HCT116 (cell line): Measurements from ENCODE around the gene DGCR6. TPM values are rescaled to one million over a fixed set of nuclear protein-coding genes. Genes with fewer than 3 reads are reported as not detected.
"Not testable (repeated sequence)": the region's sequence is repeated elsewhere in the genome, so short reads cannot be mapped to it uniquely, and the experiment has no call there.

ENCODE experiments used
- ATAC-seq: fragments of 200-7000 bp; cut with Tn5 transposase; 2 replicates; pipeline ENCODE4 v1.9.1; 2020; ENCODE audit warnings: mild to moderate bottlenecking, moderate library complexity
- BruUV-seq: library from RNA; stranded (reverse); fragments of 400-500 nt; replicated peaks from 2 replicates; lab custom pipeline; 2021; lab: Mats Ljungman, UMichigan
- CTCF ChIA-PET: fragments of 300-600 bp; sonication (Branson Sonifier 250); formaldehyde crosslinking; loops from one replicate; lab custom pipeline; 2021; ENCODE audit warnings: antibody characterized with exemption; lab: Charles Lee
- POLR2A ChIA-PET: fragments of 300-600, 350-600 bp; sonication (Branson Sonifier 250); formaldehyde crosslinking; loops from one replicate; lab custom pipeline; 2021; ENCODE audit warnings: antibody characterized with exemption; lab: Charles Lee
- RAD21 ChIA-PET, 2 experiments: fragments of 300-600 bp; sonication (Branson Sonifier 250); formaldehyde crosslinking; loops; one replicate each; lab custom pipeline; 2023; ENCODE audit warnings: low total read pairs in 2 of 2; ENCODE audit not compliant: uncharacterized antibody in 2 of 2, unreplicated experiment in 2 of 2, low non-redundant PET in 1 of 2; lab: Charles Lee
- DNase-seq: peaks from one replicate; pipeline ENCODE4 v3.0.0-alpha.2; 2010; ENCODE audit warnings: low read depth, low spot score
- H2AFZ ChIP-seq: fragments of 200-600 bp; shearing (Covaris generic), sonication (generic); 2 replicates; pipeline ENCODE4 v1.6.1; 2017; ENCODE audit warnings: low read depth, mixed run types, mixed read lengths, antibody characterized with exemption, low read length; ENCODE audit not compliant: poor library complexity, severe bottlenecking
- H3K27ac ChIP-seq: 2 replicates; pipeline ENCODE4 v1.5.1; 2012; ENCODE audit warnings: low read depth, low read length
- H3K27me3 ChIP-seq: fragments of 200-600 bp; sonication (generic); 2 replicates; pipeline ENCODE4 v1.6.1; 2016; ENCODE audit warnings: mixed run types, low read length, mixed read lengths; ENCODE audit not compliant: insufficient read depth
- H3K36me3 ChIP-seq, 2 experiments: fragments of 200-500 bp in 1 of 2; fragments of 200-600 bp in 1 of 2; sonication (Bioruptor generic) in 1 of 2; sonication (generic) in 1 of 2; 2 replicates each; pipeline versions ENCODE4 v1.5.1 to v1.6.1; 2014 to 2016; ENCODE audit warnings: low read length in 2 of 2, inconsistent platforms in 1 of 2, mixed read lengths in 1 of 2, mixed run types in 1 of 2; ENCODE audit not compliant: insufficient read depth in 2 of 2, control insufficient read depth in 1 of 2
- H3K4me1 ChIP-seq, 2 experiments: fragments of 200-600 bp in 1 of 2; sonication (generic) in 1 of 2; 2 replicates each; pipeline versions ENCODE4 v1.5.1 to v1.6.1; 2012 to 2017; ENCODE audit warnings: low read length in 2 of 2, inconsistent platforms in 1 of 2, mild to moderate bottlenecking in 1 of 2, mixed read lengths in 1 of 2, mixed run types in 1 of 2, moderate library complexity in 1 of 2; ENCODE audit not compliant: insufficient read depth in 2 of 2, control insufficient read depth in 1 of 2
- H3K4me2 ChIP-seq: fragments of 200-600 bp; sonication (generic); 2 replicates; pipeline ENCODE4 v1.6.1; 2017; ENCODE audit warnings: mixed run types, low read length, mixed read lengths
- H3K4me3 ChIP-seq, 2 experiments: fragments of 200-600 bp in 1 of 2; sonication (generic) in 1 of 2; replicated peaks in 1 of 2; 2 replicates each; pipeline ENCODE4 v1.5.1; 2011 to 2016; ENCODE audit warnings: low read length in 2 of 2, control low read depth in 1 of 2, low read depth in 1 of 2, mild to moderate bottlenecking in 1 of 2, mixed read lengths in 1 of 2, mixed run types in 1 of 2
- H3K79me2 ChIP-seq: fragments of 200-600 bp; sonication (generic); 2 replicates; pipeline ENCODE4 v1.6.1; 2017; ENCODE audit warnings: mild to moderate bottlenecking, mixed run types, low read length, moderate library complexity, mixed read lengths; ENCODE audit not compliant: insufficient read depth
- H3K9ac ChIP-seq: fragments of 200-600 bp; sonication (generic); 2 replicates; pipeline ENCODE4 v1.6.1; 2016; ENCODE audit warnings: low read length, mixed read lengths
- H3K9me2 ChIP-seq: fragments of 200-600 bp; sonication (generic), shearing (Covaris generic); 2 replicates; pipeline ENCODE4 v1.6.1; 2017; ENCODE audit warnings: mixed run types, mild to moderate bottlenecking, moderate library complexity; ENCODE audit not compliant: insufficient read depth
- H3K9me3 ChIP-seq, 2 experiments: fragments of 200-500 bp in 1 of 2; fragments of 200-600 bp in 1 of 2; sonication (Bioruptor generic) in 1 of 2; sonication (generic) in 1 of 2; 2 replicates each; pipeline ENCODE4 v1.6.1; 2014 to 2017; ENCODE audit warnings: low read length in 2 of 2, mixed read lengths in 2 of 2, inconsistent platforms in 1 of 2, low read depth in 1 of 2, mild to moderate bottlenecking in 1 of 2, mixed run types in 1 of 2, moderate library complexity in 1 of 2; ENCODE audit not compliant: control insufficient read depth in 1 of 2, insufficient read depth in 1 of 2
- H4K20me1 ChIP-seq: fragments of 200-600 bp; sonication (generic), shearing (Covaris generic); 2 replicates; pipeline ENCODE4 v1.6.1; 2017; ENCODE audit warnings: mixed run types, mild to moderate bottlenecking, moderate library complexity; ENCODE audit not compliant: insufficient read depth
- intact Hi-C: fragments of 100-400 bp; cut with micrococcal nuclease; formaldehyde crosslinking; loops from 2 replicates; pipeline ENCODE4 v1.10.0; 2022
- total RNA-seq: library from RNA; stranded (reverse); gene quantifications from one replicate; pipeline ENCODE4 v1.2.1, GENCODE V29; 2021; ENCODE audit not compliant: unreplicated experiment

The DGCR6 gene
- total RNA-seq, 1 experiment from 2014 or later = 4.6 TPM

DNA sequence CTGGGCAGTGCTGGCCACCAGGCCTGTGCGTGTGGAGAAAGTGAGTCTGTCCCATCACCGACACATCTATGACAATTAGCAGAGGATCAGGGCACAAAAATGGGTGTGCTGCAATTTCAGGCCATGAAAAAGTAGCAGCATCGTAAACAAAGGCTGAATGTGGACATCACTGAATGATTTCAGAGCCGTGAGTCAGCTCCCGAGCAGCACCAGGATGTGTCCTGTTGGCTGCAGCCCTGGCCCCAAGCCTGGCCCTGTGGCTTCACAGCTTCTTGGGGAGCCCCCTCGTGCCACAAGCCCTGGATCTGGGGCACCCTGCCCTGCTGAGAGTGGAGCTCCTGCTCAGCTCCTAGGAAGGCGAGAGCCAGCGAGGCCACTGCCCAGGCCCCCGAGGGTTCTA lies 9.4 kb downstream of the DGCR6 start:
- H4K20me1 ChIP-seq, H3K9ac ChIP-seq, H3K4me1 ChIP-seq, H3K27ac ChIP-seq, H3K9me2 ChIP-seq, H3K36me3 ChIP-seq, RAD21 ChIA-PET, H3K79me2 ChIP-seq, BruUV-seq, ATAC-seq, H3K9me3 ChIP-seq, H3K27me3 ChIP-seq, H2AFZ ChIP-seq, intact Hi-C loops, DNase-seq, CTCF ChIA-PET, H3K4me2 ChIP-seq, POLR2A ChIA-PET, H3K4me3 ChIP-seq: not testable (repeated sequence)

DNA sequence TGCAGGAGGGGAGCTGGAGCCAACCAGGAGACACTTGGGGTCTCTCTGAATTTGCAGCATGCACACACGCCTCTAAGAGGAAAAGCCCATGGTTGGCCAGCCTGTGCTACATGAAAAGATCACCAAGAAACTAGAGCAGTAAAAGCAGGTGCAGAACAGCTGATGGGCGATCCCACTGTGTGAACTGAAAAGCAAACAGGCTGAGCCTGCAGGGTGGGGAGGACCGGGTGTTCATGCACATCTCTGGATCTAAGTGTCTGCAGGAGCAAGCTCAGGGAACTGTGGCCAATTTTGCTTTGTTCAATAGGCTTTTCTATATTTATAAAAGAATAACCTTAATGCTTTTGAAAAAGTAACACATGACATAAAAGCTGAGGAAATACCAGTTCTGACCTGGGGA lies 11.7 kb downstream of the DGCR6 start:
- H3K4me2 ChIP-seq, H3K79me2 ChIP-seq, H2AFZ ChIP-seq, intact Hi-C loops, RAD21 ChIA-PET, H3K9ac ChIP-seq, BruUV-seq, ATAC-seq, H3K9me2 ChIP-seq, H3K36me3 ChIP-seq, H4K20me1 ChIP-seq, CTCF ChIA-PET, H3K4me1 ChIP-seq, H3K27ac ChIP-seq, DNase-seq, POLR2A ChIA-PET, H3K4me3 ChIP-seq, H3K27me3 ChIP-seq, H3K9me3 ChIP-seq: not testable (repeated sequence)

GRCh38 chr22:18920257-18920902 lies 14.3 kb downstream of the DGCR6 start:
- H3K27ac ChIP-seq, H3K9me3 ChIP-seq, DNase-seq, H3K36me3 ChIP-seq, RAD21 ChIA-PET, ATAC-seq, H4K20me1 ChIP-seq, H3K4me1 ChIP-seq, H3K79me2 ChIP-seq, H2AFZ ChIP-seq, H3K4me3 ChIP-seq, H3K4me2 ChIP-seq, CTCF ChIA-PET, H3K9me2 ChIP-seq, H3K27me3 ChIP-seq, intact Hi-C loops, POLR2A ChIA-PET, BruUV-seq, H3K9ac ChIP-seq: not testable (repeated sequence)
